ENCODE measurements around the gene F13A1.

- TF ChIP-seq TOX (CRISPR knock-in tag; IDR thresholded peaks at IDR 0.05; ENCODE audit: borderline replicate concordance) = no peak
- no peak for TF ChIP-seq CSDC2 (CRISPR knock-in tag; IDR thresholded peaks at IDR 0.05)
- TF ChIP-seq GLIS3 (CRISPR knock-in tag; IDR thresholded peaks at IDR 0.05) = no peak
- TF ChIP-seq PATZ1 (CRISPR knock-in tag; IDR thresholded peaks at IDR 0.05; ENCODE audit: borderline replicate concordance) = no peak
- TF ChIP-seq ZFP3 (CRISPR knock-in tag; IDR thresholded peaks at IDR 0.05) = no peak
- no peak for TF ChIP-seq ZFP30 (CRISPR knock-in tag; IDR thresholded peaks at IDR 0.05)
- no peak for TF ChIP-seq ISL1 (CRISPR knock-in tag; IDR thresholded peaks at IDR 0.05)
- TF ChIP-seq ZNF8 (CRISPR knock-in tag; IDR thresholded peaks at IDR 0.05) = no peak
- TF ChIP-seq, protein P1, sequence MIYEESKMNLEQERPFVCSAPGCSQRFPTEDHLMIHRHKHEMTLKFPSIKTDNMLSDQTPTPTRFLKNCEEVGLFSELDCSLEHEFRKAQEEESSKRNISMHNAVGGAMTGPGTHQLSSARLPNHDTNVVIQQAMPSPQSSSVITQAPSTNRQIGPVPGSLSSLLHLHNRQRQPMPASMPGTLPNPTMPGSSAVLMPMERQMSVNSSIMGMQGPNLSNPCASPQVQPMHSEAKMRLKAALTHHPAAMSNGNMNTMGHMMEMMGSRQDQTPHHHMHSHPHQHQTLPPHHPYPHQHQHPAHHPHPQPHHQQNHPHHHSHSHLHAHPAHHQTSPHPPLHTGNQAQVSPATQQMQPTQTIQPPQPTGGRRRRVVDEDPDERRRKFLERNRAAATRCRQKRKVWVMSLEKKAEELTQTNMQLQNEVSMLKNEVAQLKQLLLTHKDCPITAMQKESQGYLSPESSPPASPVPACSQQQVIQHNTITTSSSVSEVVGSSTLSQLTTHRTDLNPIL (CRISPR knock-in tag; IDR thresholded peaks at IDR 0.05; ENCODE audit: low read depth) = no peak
These were observed 37.7 kb downstream of the F13A1 start for GRCh38 chr6:6282716-6283115.

Data from SK-N-SH treated with all-trans-retinoic acid at 6 μM for 48 hours (cell line).